H9 (cell line): ENCODE results near the gene ILDR1. TPM values are rescaled to one million over a fixed set of nuclear protein-coding genes. Genes with fewer than 3 reads are reported as not detected.

Source experiments
- DNase-seq: peaks from one replicate; pipeline ENCODE4 v3.0.0-alpha.2; 2017
- H2AFZ ChIP-seq: one replicate; pipeline ENCODE4 v1.6.1; 2013; ENCODE audit warnings: mild to moderate bottlenecking, low read length, control low read depth, moderate library complexity
- H2AK5ac ChIP-seq: 2 replicates; pipeline ENCODE4 v1.6.1; 2013; ENCODE audit warnings: low read length, control low read depth, mixed read lengths; ENCODE audit not compliant: insufficient read length
- H2BK120ac ChIP-seq: one replicate; pipeline ENCODE4 v1.6.1; 2013; ENCODE audit warnings: low read depth, mild to moderate bottlenecking, low read length, control low read depth, inconsistent platforms; ENCODE audit not compliant: poor library complexity, severe bottlenecking
- H2BK12ac ChIP-seq: 2 replicates; pipeline ENCODE4 v1.6.1; 2013; ENCODE audit warnings: low read length, control low read depth, mixed read lengths, low read depth; ENCODE audit not compliant: insufficient read length
- H2BK15ac ChIP-seq: 2 replicates; pipeline ENCODE4 v1.6.1; 2013; ENCODE audit warnings: low read depth, low read length, control low read depth
- H2BK20ac ChIP-seq: one replicate; pipeline ENCODE4 v1.6.1; 2013; ENCODE audit warnings: low read depth, mild to moderate bottlenecking, low read length, control low read depth, inconsistent platforms; ENCODE audit not compliant: poor library complexity, severe bottlenecking
- H2BK5ac ChIP-seq: 2 replicates; pipeline ENCODE4 v1.6.1; 2013; ENCODE audit warnings: low read length, control low read depth, mixed read lengths; ENCODE audit not compliant: insufficient read length
- H3K14ac ChIP-seq: 2 replicates; pipeline ENCODE4 v1.6.1; 2013; ENCODE audit warnings: low read length, control low read depth; ENCODE audit not compliant: insufficient read depth
- H3K18ac ChIP-seq: 2 replicates; pipeline ENCODE4 v1.6.1; 2013; ENCODE audit warnings: low read depth, mild to moderate bottlenecking, mixed read lengths, low read length, control low read depth; ENCODE audit not compliant: insufficient read length
- H3K23ac ChIP-seq: 2 replicates; pipeline ENCODE4 v1.6.1; 2013; ENCODE audit warnings: low read length, control low read depth, mixed read lengths, low read depth; ENCODE audit not compliant: insufficient read length
- H3K23me2 ChIP-seq: 2 replicates; pipeline ENCODE4 v1.6.1; 2013; ENCODE audit warnings: low read depth, mild to moderate bottlenecking, mixed read lengths, low read length, control low read depth; ENCODE audit not compliant: insufficient read length, poor library complexity, severe bottlenecking
- H3K27ac ChIP-seq: 2 replicates; pipeline ENCODE4 v1.5.1; 2013; ENCODE audit warnings: low read length, control low read depth, mixed read lengths, low read depth; ENCODE audit not compliant: insufficient read length
- H3K27me3 ChIP-seq: 2 replicates; pipeline ENCODE4 v1.6.1; 2013; ENCODE audit warnings: low read length, control low read depth, inconsistent platforms; ENCODE audit not compliant: insufficient read depth
- H3K4ac ChIP-seq: 2 replicates; pipeline ENCODE4 v1.6.1; 2013; ENCODE audit warnings: low read depth, mild to moderate bottlenecking, control low read depth, inconsistent platforms, low read length, moderate library complexity
- H3K4me1 ChIP-seq: 2 replicates; pipeline ENCODE4 v1.6.1; 2013; ENCODE audit warnings: low read length, control low read depth, inconsistent platforms; ENCODE audit not compliant: insufficient read depth
- H3K4me2 ChIP-seq: 2 replicates; pipeline ENCODE4 v1.6.1; 2013; ENCODE audit warnings: low read length, control low read depth, mixed read lengths; ENCODE audit not compliant: insufficient read length, insufficient read depth
- H3K56ac ChIP-seq: 2 replicates; pipeline ENCODE4 v1.6.1; 2013; ENCODE audit warnings: low read depth, mild to moderate bottlenecking, mixed read lengths, low read length, control low read depth; ENCODE audit not compliant: insufficient read length
- H3K79me1 ChIP-seq: 2 replicates; pipeline ENCODE4 v1.6.1; 2013; ENCODE audit warnings: low read depth, mild to moderate bottlenecking, moderate library complexity, low read length, control low read depth, inconsistent platforms; ENCODE audit not compliant: insufficient read depth, poor library complexity, severe bottlenecking
- H3K79me2 ChIP-seq: 2 replicates; pipeline ENCODE4 v1.6.1; 2013; ENCODE audit warnings: low read length, control low read depth, inconsistent platforms; ENCODE audit not compliant: insufficient read depth
- H3K9ac ChIP-seq: 2 replicates; pipeline ENCODE4 v1.6.1; 2013; ENCODE audit warnings: low read length, control low read depth, mixed read lengths; ENCODE audit not compliant: insufficient read length; ENCODE audit errors: extremely low read depth
- H3K9me3 ChIP-seq: one replicate; pipeline ENCODE4 v1.6.1; 2013; ENCODE audit warnings: low read depth, low read length, inconsistent platforms; ENCODE audit not compliant: control insufficient read depth
- H3T11ph ChIP-seq: one replicate; pipeline ENCODE4 v1.6.1; 2013; ENCODE audit warnings: mild to moderate bottlenecking, low read length, control low read depth, inconsistent platforms
- H4K20me1 ChIP-seq: one replicate; pipeline ENCODE4 v1.6.1; 2013; ENCODE audit not compliant: control insufficient read depth, insufficient read length, insufficient read depth
- H4K5ac ChIP-seq: 2 replicates; pipeline ENCODE4 v1.6.1; 2013; ENCODE audit warnings: low read depth, mild to moderate bottlenecking, mixed read lengths, low read length, control low read depth; ENCODE audit not compliant: insufficient read length
- H4K8ac ChIP-seq: replicated peaks from 2 replicates; pipeline ENCODE4 v1.6.1; 2013; ENCODE audit warnings: low read length, control low read depth, mixed read lengths, low read depth; ENCODE audit not compliant: insufficient read length
- H4K91ac ChIP-seq: 2 replicates; pipeline ENCODE4 v1.6.1; 2013; ENCODE audit warnings: low read depth, mild to moderate bottlenecking, moderate library complexity, mixed read lengths, low read length, control low read depth; ENCODE audit not compliant: insufficient read length
- H3K27ac Mint-ChIP-seq, 3 experiments: 2 replicates in 2 of 3; 3 replicates in 1 of 3; pipeline ENCODE4 v1.8.0; 2020 to 2021; ENCODE audit warnings: mixed read lengths in 3 of 3, mild to moderate bottlenecking in 1 of 3, moderate library complexity in 1 of 3
- H3K27me3 Mint-ChIP-seq: 2 replicates; pipeline ENCODE4 v1.8.0; 2021; ENCODE audit warnings: low read depth, mild to moderate bottlenecking, moderate library complexity, mixed read lengths
- H3K36me3 Mint-ChIP-seq, 3 experiments: 2 replicates in 2 of 3; 3 replicates in 1 of 3; pipeline ENCODE4 v1.8.0; 2020 to 2021; ENCODE audit warnings: low read depth in 3 of 3, mixed read lengths in 3 of 3; ENCODE audit not compliant: insufficient read depth in 1 of 3
- H3K4me1 Mint-ChIP-seq, 2 experiments: 2 replicates each; pipeline ENCODE4 v1.8.0; 2020; ENCODE audit warnings: mixed read lengths in 2 of 2
- H3K4me3 Mint-ChIP-seq, 2 experiments: 2 replicates in 1 of 2; 3 replicates in 1 of 2; pipeline ENCODE4 v1.8.0; 2020 to 2021; ENCODE audit warnings: mild to moderate bottlenecking in 2 of 2, mixed read lengths in 2 of 2, moderate library complexity in 1 of 2
- H3K9me3 Mint-ChIP-seq, 2 experiments: 2 replicates in 1 of 2; 3 replicates in 1 of 2; pipeline ENCODE4 v1.8.0; 2020; ENCODE audit warnings: mild to moderate bottlenecking in 2 of 2, mixed read lengths in 2 of 2, moderate library complexity in 1 of 2
- WGBS: extraction: QIAGEN DNeasy Blood & Tissue Kit; methylation state at CpG from one replicate; pipeline ENCODE4 v1.1.7; 2013; ENCODE audit warnings: missing lambda C conversion rate, low lambda C conversion rate, mixed read lengths; ENCODE audit not compliant: insufficient read length; ENCODE audit errors: extremely low coverage; 5-methylcytosine and 5-hydroxymethylcytosine counted together
- total RNA-seq: library from RNA; stranded (reverse); gene quantifications from 2 replicates; pipeline ENCODE4 v1.2.1, GENCODE V29; 2021
- TF ChIP-seq, protein P1 (sequence below): fragments of 200-600 bp; sonication (generic); conservative IDR thresholded peaks from 3 replicates; pipeline ENCODE4 v1.8.0; 2021; ENCODE audit warnings: antibody characterized with exemption, mild to moderate bottlenecking

The ILDR1 gene
- total RNA-seq, 1 experiment from 2014 or later, result 0.68 TPM

DNA sequence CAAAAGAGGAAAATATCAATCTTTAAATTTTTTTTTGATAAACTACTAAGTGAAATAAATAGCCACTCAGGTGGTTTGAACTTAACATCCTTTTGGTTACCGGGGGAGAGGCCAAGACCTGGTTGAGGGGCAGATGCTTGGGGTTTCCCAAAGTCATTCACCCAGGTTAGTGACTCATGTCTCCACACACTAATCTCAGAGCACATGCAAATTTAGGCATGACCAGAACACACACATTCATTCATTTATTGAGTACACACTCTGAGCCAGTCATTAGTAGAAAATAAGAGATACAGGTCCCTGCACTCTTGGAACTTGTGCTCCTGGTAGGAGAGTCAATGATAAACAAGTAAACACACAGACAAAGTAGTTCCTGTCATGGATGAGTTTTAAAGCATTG is 7.3 kb downstream of the ILDR1 start:
- H3T11ph ChIP-seq, result no peak overlapping the region
- no peaks in the 10 kb centered on the region for H3K27me3 ChIP-seq
- TF ChIP-seq, protein P1, sequence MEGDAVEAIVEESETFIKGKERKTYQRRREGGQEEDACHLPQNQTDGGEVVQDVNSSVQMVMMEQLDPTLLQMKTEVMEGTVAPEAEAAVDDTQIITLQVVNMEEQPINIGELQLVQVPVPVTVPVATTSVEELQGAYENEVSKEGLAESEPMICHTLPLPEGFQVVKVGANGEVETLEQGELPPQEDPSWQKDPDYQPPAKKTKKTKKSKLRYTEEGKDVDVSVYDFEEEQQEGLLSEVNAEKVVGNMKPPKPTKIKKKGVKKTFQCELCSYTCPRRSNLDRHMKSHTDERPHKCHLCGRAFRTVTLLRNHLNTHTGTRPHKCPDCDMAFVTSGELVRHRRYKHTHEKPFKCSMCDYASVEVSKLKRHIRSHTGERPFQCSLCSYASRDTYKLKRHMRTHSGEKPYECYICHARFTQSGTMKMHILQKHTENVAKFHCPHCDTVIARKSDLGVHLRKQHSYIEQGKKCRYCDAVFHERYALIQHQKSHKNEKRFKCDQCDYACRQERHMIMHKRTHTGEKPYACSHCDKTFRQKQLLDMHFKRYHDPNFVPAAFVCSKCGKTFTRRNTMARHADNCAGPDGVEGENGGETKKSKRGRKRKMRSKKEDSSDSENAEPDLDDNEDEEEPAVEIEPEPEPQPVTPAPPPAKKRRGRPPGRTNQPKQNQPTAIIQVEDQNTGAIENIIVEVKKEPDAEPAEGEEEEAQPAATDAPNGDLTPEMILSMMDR, result no peak
- Mint-ChIP-seq H3K4me1 (peaks cover 7 to 12% of the 10 kb centered on the region in 2 experiments; a peak in 3 of 4 replicates), H3K9me3 (no peaks in the 10 kb centered on the region; a peak in 1 of 5 replicates), H3K4me3 (no peak overlapping the region), H3K27me3 (0 out of 2 replicates have a peak, but pooled peaks cover 1% of the 10 kb centered on the region), H3K27ac (no peak overlapping the region), H3K36me3 (no peaks in the 10 kb centered on the region)
- H3K23ac ChIP-seq, result no peak overlapping the region
- no peak overlapping the region for H2BK5ac ChIP-seq
- no peak for DNase-seq
- no peaks in the 10 kb centered on the region for H4K20me1 ChIP-seq
- no peak overlapping the region for H3K4ac ChIP-seq
- H3K4me2 ChIP-seq, result no peak overlapping the region
- H2BK15ac ChIP-seq, result no peak overlapping the region
- H3K9ac ChIP-seq, result no peak overlapping the region
- no peaks in the 10 kb centered on the region for H3K23me2 ChIP-seq
- H2BK20ac ChIP-seq, result no peak overlapping the region
- no peak overlapping the region for H4K8ac ChIP-seq
- no peaks in the 10 kb centered on the region for H3K79me1 ChIP-seq
- H4K91ac ChIP-seq, result no peak overlapping the region
- H2BK120ac ChIP-seq, result no peak overlapping the region
- H4K5ac ChIP-seq, result no peak overlapping the region
- H3K27ac ChIP-seq, result no peak overlapping the region
- no peak overlapping the region for H2AK5ac ChIP-seq
- no peak overlapping the region for H2AFZ ChIP-seq
- no peak overlapping the region for H2BK12ac ChIP-seq
- no peak overlapping the region for H3K56ac ChIP-seq
- no peaks in the 10 kb centered on the region for H3K79me2 ChIP-seq
- H3K4me1 ChIP-seq, result no peaks in the 10 kb centered on the region
- no peaks in the 10 kb centered on the region for H3K9me3 ChIP-seq
- WGBS, result no CpG with 5 or more reads among the region's 1 CpG
- H3K14ac ChIP-seq, result no peak overlapping the region
- H3K18ac ChIP-seq, result no peak overlapping the region
